HEK293 (cell line): ENCODE measurements around the gene FXYD3.

ENCODE experiments used
- BCL6B ChIP-seq: fragments of 450-650 bp; formaldehyde crosslinking; IDR thresholded peaks from 2 replicates; pipeline ENCODE4 v1.5.1; 2017; ENCODE audit warnings: missing biosample characterization, missing genetic modification characterization
- CTCF ChIP-seq: fragments of 450-650 bp; formaldehyde crosslinking; IDR thresholded peaks from 2 replicates; pipeline ENCODE4 v1.5.1; 2016; ENCODE audit warnings: missing biosample characterization, missing genetic modification characterization
- HIC1 ChIP-seq: fragments of 450-650 bp; formaldehyde crosslinking; IDR thresholded peaks from 2 replicates; pipeline ENCODE4 v1.5.1; 2016; ENCODE audit warnings: missing biosample characterization, missing genetic modification characterization
- KLF7 ChIP-seq: fragments of 450-650 bp; formaldehyde crosslinking; IDR thresholded peaks from 2 replicates; pipeline ENCODE4 v1.5.1; 2016; ENCODE audit warnings: missing biosample characterization, missing genetic modification characterization, borderline replicate concordance
- PATZ1 ChIP-seq: fragments of 450-650 bp; formaldehyde crosslinking; IDR thresholded peaks from 2 replicates; pipeline ENCODE4 v1.5.1; 2016; ENCODE audit warnings: missing biosample characterization, missing genetic modification characterization
- SCRT1 ChIP-seq: fragments of 450-650 bp; formaldehyde crosslinking; IDR thresholded peaks from 2 replicates; pipeline ENCODE4 v1.5.1; 2016; ENCODE audit warnings: missing biosample characterization, missing genetic modification characterization, borderline replicate concordance
- SP2 ChIP-seq: fragments of 450-650 bp; formaldehyde crosslinking; IDR thresholded peaks from 2 replicates; pipeline ENCODE4 v1.5.1; 2016; ENCODE audit warnings: missing biosample characterization, missing genetic modification characterization
- WT1 ChIP-seq: fragments of 450-650 bp; formaldehyde crosslinking; IDR thresholded peaks from 2 replicates; pipeline ENCODE4 v1.5.1; 2016; ENCODE audit warnings: missing biosample characterization, missing genetic modification characterization
- ZEB2 ChIP-seq: fragments of 450-650 bp; formaldehyde crosslinking; IDR thresholded peaks from 2 replicates; pipeline ENCODE4 v1.5.1; 2016; ENCODE audit warnings: missing biosample characterization, missing genetic modification characterization
- ZNF10 ChIP-seq: fragments of 450-650 bp; formaldehyde crosslinking; IDR thresholded peaks from 2 replicates; pipeline ENCODE4 v1.5.1; 2017; ENCODE audit warnings: missing biosample characterization, missing genetic modification characterization
- ZNF223 ChIP-seq: fragments of 450-650 bp; formaldehyde crosslinking; IDR thresholded peaks from 2 replicates; pipeline ENCODE4 v1.5.1; 2016; ENCODE audit warnings: missing biosample characterization, missing genetic modification characterization
- ZNF341 ChIP-seq: fragments of 450-650 bp; formaldehyde crosslinking; IDR thresholded peaks from 2 replicates; pipeline ENCODE4; 2016; ENCODE audit warnings: low read depth, missing biosample characterization, missing genetic modification characterization
- ZNF610 ChIP-seq: fragments of 450-650 bp; formaldehyde crosslinking; IDR thresholded peaks from 2 replicates; pipeline ENCODE4 v1.5.1; 2016; ENCODE audit warnings: missing biosample characterization, missing genetic modification characterization, borderline replicate concordance
- ZNF621 ChIP-seq: fragments of 450-650 bp; formaldehyde crosslinking; IDR thresholded peaks from 2 replicates; pipeline ENCODE4 v1.5.1; 2017; ENCODE audit warnings: missing biosample characterization, missing genetic modification characterization
- ZNF623 ChIP-seq: fragments of 450-650 bp; formaldehyde crosslinking; IDR thresholded peaks from 2 replicates; pipeline ENCODE4 v1.5.1; 2016; ENCODE audit warnings: missing biosample characterization, missing genetic modification characterization
- ZNF692 ChIP-seq: fragments of 450-650 bp; formaldehyde crosslinking; IDR thresholded peaks from 2 replicates; pipeline ENCODE4 v1.5.1; 2016; ENCODE audit warnings: missing biosample characterization, missing genetic modification characterization
- ZSCAN16 ChIP-seq: fragments of 450-650 bp; formaldehyde crosslinking; IDR thresholded peaks from 2 replicates; pipeline ENCODE4 v1.5.1; 2016; ENCODE audit warnings: missing biosample characterization, missing genetic modification characterization

FXYD3 gene

GRCh38 chr19:35144600-35145436 is 29.2 kb downstream of the FXYD3 start (continued):
- TF ChIP-seq ZNF692 (peak; percentile 91), ZEB2 (tag by site-specific recombination) (0 out of 2 replicates have a peak, but pooled peaks have one; percentile 56), ZNF610 (no peak), ZNF223 (tag by site-specific recombination) (peak; percentile 23; the same call in 1 of the 2 replicates), HIC1 (peak; percentile 65), ZNF621 (tag by site-specific recombination) (no peak), KLF7 (peak; percentile 39; the same call in 1 of the 2 replicates), CTCF (no peak), SCRT1 (tag by site-specific recombination) (no peak), SP2 (tag by site-specific recombination) (peak; percentile 63), ZSCAN16 (tag by site-specific recombination) (no peak), ZNF623 (tag by site-specific recombination) (peak; percentile 7; the same call in 1 of the 2 replicates), PATZ1 (tag by site-specific recombination) (peak; percentile 74), WT1 (tag by site-specific recombination) (peak; percentile 86), ZNF10 (tag by site-specific recombination) (no peak), ZNF341 (tag by site-specific recombination) (peak; percentile 80), BCL6B (tag by site-specific recombination) (peak; percentile 51; the same call in 1 of the 2 replicates)
